HG02588 (cell line): Measurements from ENCODE around the gene PLAU.
"Not testable (repeated sequence)": the region's sequence is repeated elsewhere in the genome, so short reads cannot be mapped to it uniquely, and the experiment has no call there.

Experiments
- ATAC-seq: cut with Tn5 transposase; IDR thresholded peaks from one replicate; pipeline ENCODE4 v1.9.1; 2021; ENCODE audit warnings: mild to moderate bottlenecking, moderate library complexity; ENCODE audit not compliant: unreplicated experiment

PLAU gene

GRCh38 chr10:73919481-73919880, 8.5 kb downstream of the PLAU start:
- not testable (repeated sequence) for ATAC-seq

GRCh38 chr10:73920089-73920488, 9.2 kb downstream of the PLAU start:
- ATAC-seq, result no peak

GRCh38 chr10:73922007-73922863, 11.3 kb downstream of the PLAU start:
- no peak for ATAC-seq

GRCh38 chr10:73922864-73923133, 11.9 kb downstream of the PLAU start:
- no peak for ATAC-seq

- no peak for ATAC-seq
These were observed 13.1 kb downstream of the PLAU start for GRCh38 chr10:73923935-73924598.

- ATAC-seq, result no peak
These were observed 14.0 kb downstream of the PLAU start for GRCh38 chr10:73924935-73925334.

GRCh38 chr10:73925539-73925938, 14.6 kb downstream of the PLAU start:
- no peak for ATAC-seq

- no peak for ATAC-seq
These were observed 15.3 kb downstream of the PLAU start for GRCh38 chr10:73926152-73926764.

GRCh38 chr10:73930630-73931327, 19.8 kb downstream of the PLAU start:
- not testable (repeated sequence) for ATAC-seq

GRCh38 chr10:73931767-73932619, 21.1 kb downstream of the PLAU start:
- peak; percentile 59 for ATAC-seq

- peak; percentile 33 for ATAC-seq
These were observed 21.7 kb downstream of the PLAU start for GRCh38 chr10:73932620-73933112.

- ATAC-seq, result no peak
These were observed 23.1 kb downstream of the PLAU start for GRCh38 chr10:73934074-73934473.

- ATAC-seq, result no peak
These were observed 25.0 kb downstream of the PLAU start for GRCh38 chr10:73935895-73936294.

GRCh38 chr10:73937333-73938043, 26.6 kb downstream of the PLAU start:
- no peak for ATAC-seq

GRCh38 chr10:73940634-73941221, 29.8 kb downstream of the PLAU start:
- peak; percentile 76 for ATAC-seq

- ATAC-seq, result no peak
These were observed 30.4 kb downstream of the PLAU start for GRCh38 chr10:73941300-73941699.

GRCh38 chr10:73944356-73945100, 33.6 kb downstream of the PLAU start:
- ATAC-seq, result no peak

GRCh38 chr10:73946253-73947145, 35.6 kb downstream of the PLAU start:
- ATAC-seq, result no peak
